ENCODE data around the gene CETN1.

CETN1 gene

DNA sequence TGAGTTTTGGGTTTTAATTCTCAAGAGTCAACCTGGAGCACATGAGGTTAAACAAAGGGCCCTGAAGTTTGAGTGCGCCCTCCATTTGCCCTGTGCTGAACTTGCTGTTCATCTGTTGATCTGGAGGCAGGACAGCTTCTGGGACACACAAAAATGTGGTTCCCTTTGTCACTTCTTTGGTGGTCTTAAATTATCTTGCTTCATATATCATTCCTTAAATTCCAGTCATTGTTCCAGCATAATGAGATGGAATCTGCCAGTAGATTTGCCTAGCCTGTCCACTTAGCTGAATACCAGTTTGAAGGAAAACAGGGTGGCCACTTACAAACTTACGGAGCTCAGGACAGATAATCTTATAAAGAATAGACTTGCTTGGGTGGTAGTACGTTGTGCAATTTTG, 916 bp downstream of the CETN1 start:
- peaks cover 21% of the 10 kb centered on the region for H3K4me1 Mint-ChIP-seq
- no peak overlapping the region for H3K4me3 Mint-ChIP-seq
- peaks cover 9% of the 10 kb centered on the region for H3K36me3 Mint-ChIP-seq (ENCODE audit: low read depth)
- H3K27ac Mint-ChIP-seq: no peak overlapping the region
- TF ChIP-seq, protein P1, sequence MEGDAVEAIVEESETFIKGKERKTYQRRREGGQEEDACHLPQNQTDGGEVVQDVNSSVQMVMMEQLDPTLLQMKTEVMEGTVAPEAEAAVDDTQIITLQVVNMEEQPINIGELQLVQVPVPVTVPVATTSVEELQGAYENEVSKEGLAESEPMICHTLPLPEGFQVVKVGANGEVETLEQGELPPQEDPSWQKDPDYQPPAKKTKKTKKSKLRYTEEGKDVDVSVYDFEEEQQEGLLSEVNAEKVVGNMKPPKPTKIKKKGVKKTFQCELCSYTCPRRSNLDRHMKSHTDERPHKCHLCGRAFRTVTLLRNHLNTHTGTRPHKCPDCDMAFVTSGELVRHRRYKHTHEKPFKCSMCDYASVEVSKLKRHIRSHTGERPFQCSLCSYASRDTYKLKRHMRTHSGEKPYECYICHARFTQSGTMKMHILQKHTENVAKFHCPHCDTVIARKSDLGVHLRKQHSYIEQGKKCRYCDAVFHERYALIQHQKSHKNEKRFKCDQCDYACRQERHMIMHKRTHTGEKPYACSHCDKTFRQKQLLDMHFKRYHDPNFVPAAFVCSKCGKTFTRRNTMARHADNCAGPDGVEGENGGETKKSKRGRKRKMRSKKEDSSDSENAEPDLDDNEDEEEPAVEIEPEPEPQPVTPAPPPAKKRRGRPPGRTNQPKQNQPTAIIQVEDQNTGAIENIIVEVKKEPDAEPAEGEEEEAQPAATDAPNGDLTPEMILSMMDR (IDR thresholded peaks at IDR 0.05): no peak
- H3K9me3 Mint-ChIP-seq: peaks cover 35% of the 10 kb centered on the region
- DNase-seq: no peak
- peaks cover 4% of the 10 kb centered on the region for H3K27me3 Mint-ChIP-seq (ENCODE audit: low read depth, poor library complexity)

DNA sequence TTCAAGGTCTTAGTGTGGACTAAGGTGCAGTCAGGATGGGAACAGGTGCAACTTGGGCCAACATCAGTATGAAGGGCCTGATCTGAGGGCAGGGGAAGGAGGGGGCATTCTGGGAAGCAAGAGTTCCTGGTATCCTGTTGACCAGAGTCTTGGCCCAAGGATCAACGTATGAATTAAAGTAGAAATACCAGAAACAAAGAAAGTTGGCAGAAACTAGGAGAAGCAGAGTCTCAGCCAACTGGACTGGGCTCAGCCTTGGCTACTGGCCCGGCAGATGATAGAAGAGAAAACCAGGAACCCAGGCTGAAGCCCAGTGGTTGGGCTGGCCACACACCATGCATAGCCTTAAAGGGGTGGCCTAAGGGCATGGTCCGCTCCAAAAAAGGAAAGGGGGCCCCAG, 2.3 kb downstream of the CETN1 start:
- peaks cover 4% of the 10 kb centered on the region for H3K27me3 Mint-ChIP-seq (ENCODE audit: low read depth, poor library complexity)
- H3K27ac Mint-ChIP-seq: peak overlapping the region; percentile 71
- no peak overlapping the region for H3K4me3 Mint-ChIP-seq
- peaks cover 35% of the 10 kb centered on the region for H3K9me3 Mint-ChIP-seq
- peaks cover 9% of the 10 kb centered on the region for H3K4me1 Mint-ChIP-seq
- DNase-seq: no peak
- TF ChIP-seq, protein P1 (IDR thresholded peaks at IDR 0.05): no peak
- peaks cover 9% of the 10 kb centered on the region for H3K36me3 Mint-ChIP-seq (ENCODE audit: low read depth)

DNA sequence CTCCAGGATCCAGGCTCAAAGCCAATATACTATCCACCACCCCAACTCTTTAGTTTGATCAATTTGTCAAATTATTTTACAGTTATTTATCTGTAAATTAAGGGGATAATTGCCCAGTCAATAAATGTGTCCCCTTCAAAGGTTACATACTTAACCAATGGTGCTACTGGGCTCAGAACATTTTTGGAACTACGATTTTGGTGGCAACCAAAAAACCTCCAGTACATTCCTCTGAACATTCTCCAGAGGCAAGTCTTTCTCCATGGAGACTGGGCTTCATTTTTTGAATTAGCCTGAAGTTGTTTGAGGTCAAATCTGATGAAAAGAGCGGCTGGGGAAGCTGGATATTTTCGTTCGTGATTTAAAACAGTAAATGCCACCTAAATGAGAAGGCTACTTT, 14.9 kb downstream of the CETN1 start:
- TF ChIP-seq, protein P1 (IDR thresholded peaks at IDR 0.05): no peak
- Mint-ChIP-seq H3K27me3 (ENCODE audit: low read depth, poor library complexity) (peaks cover 3% of the 10 kb centered on the region), H3K4me1 (peaks cover 42% of the 10 kb centered on the region), H3K9me3 (peaks cover 20% of the 10 kb centered on the region), H3K36me3 (ENCODE audit: low read depth) (peaks cover 5% of the 10 kb centered on the region), H3K27ac (no peak overlapping the region), H3K4me3 (no peak overlapping the region)
- no peak for DNase-seq

DNA sequence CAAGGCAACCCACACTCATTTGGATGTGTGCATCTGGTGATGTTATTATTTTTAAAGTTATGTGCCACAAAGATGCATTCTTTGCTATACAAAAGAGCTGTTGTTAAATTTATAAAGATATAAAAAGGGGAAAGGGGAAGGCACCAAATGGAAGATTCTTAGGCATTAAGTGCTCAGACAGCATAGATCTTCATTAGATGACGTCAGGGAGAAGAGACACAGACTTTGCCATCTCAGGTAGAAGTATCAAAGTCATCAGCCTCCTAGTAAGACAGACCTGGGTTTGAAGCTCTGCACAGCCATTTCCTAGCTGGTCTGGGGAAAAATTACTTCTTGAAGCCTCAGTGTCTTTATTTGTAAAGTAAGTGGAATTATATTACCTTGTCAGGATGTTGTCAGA, 15.4 kb downstream of the CETN1 start:
- Mint-ChIP-seq H3K27me3 (ENCODE audit: low read depth, poor library complexity) (peaks cover 3% of the 10 kb centered on the region), H3K27ac (no peak overlapping the region), H3K4me1 (peaks cover 47% of the 10 kb centered on the region), H3K36me3 (ENCODE audit: low read depth) (no peaks in the 10 kb centered on the region), H3K4me3 (no peak overlapping the region), H3K9me3 (peaks cover 16% of the 10 kb centered on the region)
- TF ChIP-seq, protein P1 (IDR thresholded peaks at IDR 0.05): no peak
- no peak for DNase-seq

DNA sequence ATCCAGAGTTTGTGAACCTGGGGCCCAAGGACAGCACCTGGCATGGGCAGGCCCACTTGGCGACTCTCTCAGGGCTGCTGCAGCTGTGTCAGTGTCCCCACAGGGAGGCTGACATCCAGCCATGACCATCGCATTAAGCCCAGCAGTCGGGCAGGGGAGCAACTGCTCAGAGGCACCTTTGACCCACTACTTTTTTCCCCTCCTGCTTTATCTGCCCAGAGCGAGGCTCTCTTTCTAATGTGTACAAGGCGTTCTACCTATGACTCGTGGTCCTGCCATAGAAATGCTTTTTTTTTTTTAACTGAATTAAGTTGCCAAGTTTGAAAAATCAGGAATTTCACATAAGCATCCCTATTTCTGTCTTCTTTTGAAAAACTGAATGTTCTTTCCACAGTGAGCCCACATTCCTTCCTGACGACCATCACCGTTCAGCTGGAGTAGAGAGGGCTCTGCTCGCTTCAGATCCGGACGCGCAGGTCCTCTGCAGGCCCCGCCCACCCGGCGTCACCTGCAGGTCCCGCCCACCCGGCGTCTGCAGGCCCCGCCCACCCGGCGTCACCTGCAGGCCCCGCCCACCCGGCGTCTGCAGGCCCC, 16.2 kb downstream of the CETN1 start:
- Mint-ChIP-seq H3K36me3 (ENCODE audit: low read depth) (no peaks in the 10 kb centered on the region), H3K4me1 (peaks cover 48% of the 10 kb centered on the region), H3K27ac (peak overlapping the region; percentile 95), H3K4me3 (peak overlapping the region; percentile 68), H3K9me3 (peaks cover 9% of the 10 kb centered on the region), H3K27me3 (ENCODE audit: low read depth, poor library complexity) (peaks cover 3% of the 10 kb centered on the region)
- peak; percentile 81 for DNase-seq
- TF ChIP-seq, protein P1 (IDR thresholded peaks at IDR 0.05): no peak

DNA sequence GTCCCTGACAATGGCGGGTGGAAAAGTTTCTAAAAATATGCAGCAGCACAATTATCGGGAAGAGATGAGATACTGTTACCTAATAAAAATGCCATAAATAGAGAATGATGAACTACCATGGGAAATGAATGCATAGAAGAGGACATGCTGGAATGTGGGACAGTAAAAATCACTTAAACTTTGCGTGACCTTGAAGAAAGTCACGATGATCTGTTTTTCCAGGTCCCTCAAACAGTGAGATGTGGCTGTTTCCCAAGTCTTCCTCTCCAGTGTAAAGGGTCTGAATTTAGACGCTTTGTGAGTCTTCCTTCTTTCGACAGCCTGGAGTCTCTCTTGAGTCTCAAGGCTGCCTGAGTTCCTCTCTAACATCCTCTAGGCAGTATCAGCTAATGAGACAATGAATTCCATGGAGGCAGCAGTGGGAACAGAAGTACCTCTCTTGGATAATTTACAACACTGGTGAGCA, 18.0 kb downstream of the CETN1 start:
- H3K4me3 Mint-ChIP-seq: peak overlapping the region; percentile 29
- TF ChIP-seq, protein P1 (IDR thresholded peaks at IDR 0.05): no peak
- no peaks in the 10 kb centered on the region for H3K36me3 Mint-ChIP-seq (ENCODE audit: low read depth)
- DNase-seq: peak; percentile 29
- H3K27me3 Mint-ChIP-seq (ENCODE audit: low read depth, poor library complexity): peaks cover 3% of the 10 kb centered on the region
- peaks cover 56% of the 10 kb centered on the region for H3K4me1 Mint-ChIP-seq
- peaks cover 4% of the 10 kb centered on the region for H3K9me3 Mint-ChIP-seq
- peak overlapping the region; percentile 99 for H3K27ac Mint-ChIP-seq

Data from nephron progenitor cell (in vitro differentiated cells).